BLaER1 treated with 17β-estradiol and CSF1 and Interleukin-3, amounts not matched to agents 10 nM and 100 nM (cell line): ENCODE measurements around the gene GPX4.

ENCODE experiments used
- H3K27ac ChIP-seq, 11 experiments: shearing (Covaris generic); formaldehyde crosslinking; 2 replicates each; pipeline ENCODE4 v1.8.1; 2022
- H3K27me3 ChIP-seq, 11 experiments: shearing (Covaris generic); formaldehyde crosslinking; 2 replicates each; pipeline ENCODE4 v1.8.1; 2022
- H3K36me3 ChIP-seq, 11 experiments: shearing (Covaris generic); formaldehyde crosslinking; 2 replicates each; pipeline ENCODE4 v1.8.1; 2022
- H3K4me1 ChIP-seq, 10 experiments: shearing (Covaris generic); formaldehyde crosslinking; 2 replicates each; pipeline ENCODE4 v1.8.1; 2022
- H3K4me2 ChIP-seq, 11 experiments: shearing (Covaris generic); formaldehyde crosslinking; 2 replicates each; pipeline ENCODE4 v1.8.1; 2022
- H3K4me3 ChIP-seq, 10 experiments: shearing (Covaris generic); formaldehyde crosslinking; 2 replicates each; pipeline ENCODE4 v1.8.1; 2022
- H3K9ac ChIP-seq, 11 experiments: shearing (Covaris generic); formaldehyde crosslinking; 2 replicates each; pipeline ENCODE4 v1.8.1; 2022
- H3K9me3 ChIP-seq, 11 experiments: shearing (Covaris generic); formaldehyde crosslinking; replicated peaks in 1 of 11; 2 replicates each; pipeline ENCODE4 v1.8.1; 2022
- H4K20me1 ChIP-seq, 11 experiments: shearing (Covaris generic); formaldehyde crosslinking; 2 replicates each; pipeline ENCODE4 v1.8.1; 2022
- Cebpa-rat ChIP-seq, 11 experiments: shearing (Covaris generic); IDR thresholded peaks; 2 replicates each; pipeline ENCODE4 v1.8.1; 2022

GPX4 gene, protein sequence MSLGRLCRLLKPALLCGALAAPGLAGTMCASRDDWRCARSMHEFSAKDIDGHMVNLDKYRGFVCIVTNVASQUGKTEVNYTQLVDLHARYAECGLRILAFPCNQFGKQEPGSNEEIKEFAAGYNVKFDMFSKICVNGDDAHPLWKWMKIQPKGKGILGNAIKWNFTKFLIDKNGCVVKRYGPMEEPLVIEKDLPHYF

DNA sequence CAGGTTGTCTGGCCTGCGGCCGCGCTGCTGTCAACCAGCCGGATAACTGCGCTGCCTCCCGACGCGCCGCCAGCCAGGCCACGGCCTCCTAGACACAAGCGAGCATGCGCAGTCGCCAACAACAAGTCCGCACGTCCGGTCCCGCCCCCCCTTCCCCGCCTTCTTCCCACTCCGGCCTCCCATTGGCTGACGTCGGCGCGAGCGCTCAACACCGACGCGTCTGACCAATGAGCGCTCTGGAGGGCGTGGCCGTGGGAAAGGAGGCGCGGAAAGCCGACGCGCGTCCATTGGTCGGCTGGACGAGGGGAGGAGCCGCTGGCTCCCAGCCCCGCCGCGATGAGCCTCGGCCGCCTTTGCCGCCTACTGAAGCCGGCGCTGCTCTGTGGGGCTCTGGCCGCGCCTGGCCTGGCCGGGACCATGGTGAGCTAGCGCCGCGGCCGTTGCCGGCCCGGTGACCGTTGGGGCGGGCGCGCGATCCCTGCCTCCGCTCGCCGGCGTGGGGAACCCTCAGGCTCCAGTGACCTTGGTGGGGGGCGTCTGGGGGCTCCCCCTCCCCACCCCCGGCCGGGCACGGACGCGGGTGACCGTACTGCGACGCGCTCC is at the start of gene GPX4:
Gene GPX4 (plus strand): TSS at position 287 of the 603 bp plus-strand sequence. CDS start 50 bp downstream, at position 337.
- peak within 1 kb of the TSS; percentile 88 to 98 (median 92) for H3K4me2 ChIP-seq
- peaks cover 68 to 78% (median 72%) of the 10 kb centered on the region in 10 experiments for H3K4me1 ChIP-seq
- H3K9ac ChIP-seq = peak within 1 kb of the TSS; percentile 95 to 100 (median 99)
- no peak for TF ChIP-seq Cebpa-rat (IDR thresholded peaks at IDR 0.05)
- H4K20me1 ChIP-seq = peaks cover 39 to 49% (median 41%) of the 10 kb centered on the region in 11 experiments
- H3K27me3 ChIP-seq = no peaks in the 10 kb centered on the region
- H3K36me3 ChIP-seq = peaks cover 24 to 39% (median 28%) of the 10 kb centered on the region in 11 experiments
- peak within 1 kb of the TSS; percentile 89 to 100 (median 99) for H3K27ac ChIP-seq
- H3K4me3 ChIP-seq = peak within 1 kb of the TSS; percentile 76 to 97 (median 92)
- H3K9me3 ChIP-seq = peaks cover 0 to 22% (median 9%) of the 10 kb centered on the region in 11 experiments; a peak in 14 of 22 replicates

DNA sequence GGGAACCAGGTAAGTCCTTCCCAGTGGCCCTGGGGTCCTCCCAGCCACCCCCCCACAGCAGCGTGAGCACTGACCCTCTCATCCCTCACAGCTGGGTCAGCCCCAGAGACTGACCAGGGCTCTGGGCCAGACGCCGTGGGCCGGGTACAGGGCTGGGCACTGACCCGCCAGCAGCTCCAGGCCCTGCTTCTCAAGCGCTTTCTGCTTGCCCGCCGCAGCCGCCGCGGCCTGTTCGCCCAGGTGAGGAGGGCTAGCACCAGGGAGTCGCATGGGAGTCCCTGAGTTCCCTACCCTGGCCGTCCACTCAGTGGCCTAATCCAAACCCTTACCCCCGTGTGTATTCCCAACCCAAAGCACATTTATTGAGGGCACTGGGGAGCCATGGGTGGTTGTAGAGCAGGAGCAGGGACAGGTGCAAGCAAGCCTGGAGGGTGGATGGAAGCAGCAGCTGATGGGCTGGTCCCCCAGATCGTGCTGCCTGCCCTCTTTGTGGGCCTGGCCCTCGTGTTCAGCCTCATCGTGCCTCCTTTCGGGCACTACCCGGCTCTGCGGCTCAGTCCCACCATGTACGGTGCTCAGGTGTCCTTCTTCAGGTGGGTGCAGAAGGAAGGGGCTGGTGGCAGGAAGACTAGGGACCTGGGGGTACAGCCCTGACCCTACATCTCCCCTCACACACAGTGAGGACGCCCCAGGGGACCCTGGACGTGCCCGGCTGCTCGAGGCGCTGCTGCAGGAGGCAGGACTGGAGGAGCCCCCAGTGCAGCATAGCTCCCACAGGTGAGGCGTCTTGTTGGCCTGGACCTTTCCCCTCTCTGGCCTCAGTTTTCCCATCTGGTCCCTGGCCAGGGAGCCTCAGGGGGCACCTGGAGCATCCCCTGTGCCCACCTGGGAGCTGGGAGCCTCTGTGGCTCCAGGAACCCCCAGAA is 49.4 kb upstream of the GPX4 start:
- no peaks in the 10 kb centered on the region for H3K9me3 ChIP-seq
- TF ChIP-seq Cebpa-rat (IDR thresholded peaks at IDR 0.05) = no peak
- H3K4me1 ChIP-seq = peaks cover 14 to 35% (median 23%) of the 10 kb centered on the region in 10 experiments
- H3K9ac ChIP-seq = no peak overlapping the region
- no peaks in the 10 kb centered on the region for H3K27me3 ChIP-seq
- H3K4me2 ChIP-seq = no peak overlapping the region
- no peak overlapping the region for H3K4me3 ChIP-seq
- H4K20me1 ChIP-seq = peaks cover 0 to 15% (median 0%) of the 10 kb centered on the region in 11 experiments; a peak in 4 of 22 replicates
- H3K36me3 ChIP-seq = peaks cover 0 to 56% (median 0%) of the 10 kb centered on the region in 11 experiments; a peak in 5 of 22 replicates
- no peak overlapping the region for H3K27ac ChIP-seq

DNA sequence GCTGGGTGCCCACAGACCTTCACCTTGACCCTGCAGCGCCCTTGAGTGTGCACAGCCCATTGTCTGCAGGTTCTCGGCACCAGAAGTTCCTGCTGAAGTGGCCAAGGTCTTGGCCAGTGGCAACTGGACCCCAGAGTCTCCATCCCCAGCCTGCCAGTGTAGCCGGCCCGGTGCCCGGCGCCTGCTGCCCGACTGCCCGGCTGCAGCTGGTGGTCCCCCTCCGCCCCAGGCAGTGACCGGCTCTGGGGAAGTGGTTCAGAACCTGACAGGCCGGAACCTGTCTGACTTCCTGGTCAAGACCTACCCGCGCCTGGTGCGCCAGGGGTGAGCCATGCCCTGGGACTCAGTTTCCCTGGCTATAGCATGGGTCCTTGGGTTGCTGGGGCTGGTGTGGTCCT is 48.8 kb upstream of the GPX4 start:
- peaks cover 0 to 15% (median 0%) of the 10 kb centered on the region in 11 experiments; a peak in 4 of 22 replicates for H4K20me1 ChIP-seq
- no peaks in the 10 kb centered on the region for H3K9me3 ChIP-seq
- H3K27me3 ChIP-seq = no peaks in the 10 kb centered on the region
- H3K4me2 ChIP-seq = no peak overlapping the region
- peaks cover 14 to 34% (median 23%) of the 10 kb centered on the region in 10 experiments for H3K4me1 ChIP-seq
- no peak for TF ChIP-seq Cebpa-rat (IDR thresholded peaks at IDR 0.05)
- H3K36me3 ChIP-seq = peaks cover 0 to 56% (median 0%) of the 10 kb centered on the region in 11 experiments; a peak in 5 of 22 replicates
- no peak overlapping the region for H3K27ac ChIP-seq
- no peak overlapping the region for H3K4me3 ChIP-seq
- H3K9ac ChIP-seq = no peak overlapping the region

DNA sequence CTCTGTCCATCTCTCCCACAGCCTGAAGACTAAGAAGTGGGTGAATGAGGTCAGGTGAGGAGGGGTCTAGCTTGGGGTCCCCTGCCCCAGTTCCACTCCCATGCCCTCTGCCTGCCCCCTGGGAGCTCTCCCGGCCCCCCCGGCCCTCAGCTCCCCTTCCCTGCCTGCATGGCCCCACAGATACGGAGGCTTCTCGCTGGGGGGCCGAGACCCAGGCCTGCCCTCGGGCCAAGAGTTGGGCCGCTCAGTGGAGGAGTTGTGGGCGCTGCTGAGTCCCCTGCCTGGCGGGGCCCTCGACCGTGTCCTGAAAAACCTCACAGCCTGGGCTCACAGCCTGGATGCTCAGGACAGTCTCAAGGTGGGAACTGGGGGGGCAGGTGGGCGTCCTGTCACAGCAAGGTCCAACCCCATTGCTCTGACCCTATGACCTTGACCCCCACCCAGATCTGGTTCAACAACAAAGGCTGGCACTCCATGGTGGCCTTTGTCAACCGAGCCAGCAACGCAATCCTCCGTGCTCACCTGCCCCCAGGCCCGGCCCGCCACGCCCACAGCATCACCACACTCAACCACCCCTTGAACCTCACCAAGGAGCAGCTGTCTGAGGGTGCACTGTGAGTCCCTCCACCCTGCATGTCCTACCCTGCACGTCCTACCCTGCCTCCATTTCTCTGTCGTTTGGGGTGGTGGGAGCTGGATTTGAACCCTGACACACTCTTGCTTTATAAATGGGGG is 47.7 kb upstream of the GPX4 start:
- Histone ChIP-seq H3K9ac (no peak overlapping the region), H3K4me1 (peaks cover 14 to 34% (median 23%) of the 10 kb centered on the region in 10 experiments), H3K9me3 (no peaks in the 10 kb centered on the region), H3K4me3 (no peak overlapping the region), H3K4me2 (no peak overlapping the region), H4K20me1 (peaks cover 0 to 15% (median 0%) of the 10 kb centered on the region in 11 experiments; a peak in 4 of 22 replicates), H3K27me3 (no peaks in the 10 kb centered on the region), H3K36me3 (peaks cover 0 to 52% (median 0%) of the 10 kb centered on the region in 11 experiments; a peak in 5 of 22 replicates), H3K27ac (no peak overlapping the region)
- no peak for TF ChIP-seq Cebpa-rat (IDR thresholded peaks at IDR 0.05)

DNA sequence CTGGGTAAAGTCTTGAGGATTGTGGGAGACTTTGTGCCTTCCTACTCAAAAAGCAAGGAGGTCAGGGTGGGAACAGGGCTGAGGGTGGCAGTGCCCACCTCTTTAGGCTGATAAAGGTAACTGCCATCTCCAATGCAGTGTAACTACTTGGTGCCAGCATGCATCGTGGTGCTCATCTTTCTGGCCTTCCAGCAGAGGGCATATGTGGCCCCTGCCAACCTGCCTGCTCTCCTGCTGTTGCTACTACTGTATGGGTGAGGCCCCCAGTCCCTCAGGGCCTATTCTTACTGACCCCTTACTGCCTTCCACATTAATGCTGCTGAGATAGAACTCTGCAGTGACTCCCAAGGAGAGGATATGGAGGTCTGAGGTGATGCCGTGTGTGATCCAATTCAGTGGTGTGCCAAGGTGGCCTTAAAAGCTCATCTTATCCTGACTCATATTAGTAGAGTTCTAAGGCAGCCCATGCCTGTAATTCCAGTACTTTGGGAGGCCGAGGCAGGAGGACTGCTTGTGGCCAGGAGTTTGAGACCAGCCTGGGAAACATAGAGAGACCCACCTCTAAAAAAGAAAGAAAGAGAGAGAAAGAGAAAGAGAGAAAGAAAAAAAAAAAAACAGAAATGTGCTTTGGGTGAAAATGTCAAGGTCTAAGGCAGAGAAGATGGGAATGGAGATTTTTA is 46.5 kb upstream of the GPX4 start:
- H4K20me1 ChIP-seq = peaks cover 0 to 15% (median 0%) of the 10 kb centered on the region in 11 experiments; a peak in 4 of 22 replicates
- H3K4me1 ChIP-seq = peaks cover 14 to 39% (median 23%) of the 10 kb centered on the region in 10 experiments
- no peaks in the 10 kb centered on the region for H3K27me3 ChIP-seq
- no peak overlapping the region for H3K4me3 ChIP-seq
- H3K27ac ChIP-seq = peak overlapping the region in 2 of 11 experiments; percentile 0 to 13; a peak in 2 of 22 replicates
- no peaks in the 10 kb centered on the region for H3K9me3 ChIP-seq
- peak overlapping the region in 2 of 11 experiments; percentile 21 to 30; a peak in 2 of 22 replicates for H3K9ac ChIP-seq
- TF ChIP-seq Cebpa-rat (IDR thresholded peaks at IDR 0.05) = no peak
- peaks cover 0 to 45% (median 0%) of the 10 kb centered on the region in 11 experiments; a peak in 5 of 22 replicates for H3K36me3 ChIP-seq
- peak overlapping the region; percentile 0 to 73 (median 62); a peak in 18 of 22 replicates for H3K4me2 ChIP-seq

DNA sequence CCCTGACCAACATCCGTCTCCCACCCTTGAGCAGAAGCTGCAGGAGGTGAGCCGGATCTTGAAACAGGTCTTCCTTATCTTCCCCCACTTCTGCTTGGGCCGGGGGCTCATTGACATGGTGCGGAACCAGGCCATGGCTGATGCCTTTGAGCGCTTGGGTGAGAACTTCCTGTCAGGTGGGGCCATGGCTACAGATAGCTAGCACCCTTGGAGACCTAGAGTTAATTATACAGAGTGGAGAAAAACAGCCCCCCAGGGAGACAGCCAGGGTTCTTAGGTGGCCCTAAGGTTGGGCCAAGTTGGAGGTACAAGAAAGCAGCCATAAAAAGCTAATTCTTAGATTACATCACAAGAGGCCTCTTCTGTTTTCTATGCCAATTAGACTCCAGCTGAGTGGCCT is 45.7 kb upstream of the GPX4 start:
- H3K27ac ChIP-seq = peak overlapping the region in 3 of 11 experiments; percentile 0 to 32 (median 13); a peak in 2 of 22 replicates
- peak overlapping the region in 1 of 11 experiments; percentile 30; a peak in 2 of 22 replicates for H3K9ac ChIP-seq
- TF ChIP-seq Cebpa-rat (IDR thresholded peaks at IDR 0.05) = no peak

DNA sequence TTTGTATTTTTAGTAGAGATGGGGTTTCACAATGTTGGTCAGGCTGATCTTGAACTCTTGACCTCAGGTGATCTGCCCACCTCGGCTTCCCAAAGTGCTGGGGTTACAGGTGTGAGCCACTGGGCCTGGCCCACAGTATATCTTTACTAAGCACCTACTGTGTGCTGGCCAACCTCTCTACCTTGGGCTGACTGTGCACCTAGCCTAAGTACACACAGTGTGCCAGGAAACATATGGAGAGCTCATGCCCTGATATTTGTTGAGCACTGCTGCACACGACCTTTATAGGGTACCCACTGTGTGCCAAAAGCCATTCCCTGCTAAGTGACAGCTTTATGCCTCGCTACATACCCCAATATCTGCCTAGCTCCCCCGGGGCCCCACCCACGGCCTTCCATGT is 43.1 kb upstream of the GPX4 start:
- Histone ChIP-seq H3K27me3 (0 out of 22 replicates have a peak, but pooled peaks cover 0 to 4% (median 0%) of the 10 kb centered on the region in 11 experiments), H3K27ac (no peak overlapping the region), H3K9ac (no peak overlapping the region), H3K36me3 (peaks cover 0 to 24% (median 0%) of the 10 kb centered on the region in 11 experiments; a peak in 3 of 22 replicates), H3K4me1 (peaks cover 34 to 57% (median 44%) of the 10 kb centered on the region in 10 experiments), H3K4me2 (no peak overlapping the region), H4K20me1 (peaks cover 0 to 11% (median 0%) of the 10 kb centered on the region in 11 experiments; a peak in 3 of 22 replicates), H3K4me3 (no peak overlapping the region), H3K9me3 (0 out of 22 replicates have a peak, but pooled peaks cover 0 to 5% (median 0%) of the 10 kb centered on the region in 11 experiments)
- no peak for TF ChIP-seq Cebpa-rat (IDR thresholded peaks at IDR 0.05)

More for the DNA sequence above, 45.7 kb upstream of the GPX4 start:
- Histone ChIP-seq H3K27me3 (no peaks in the 10 kb centered on the region), H3K4me2 (peak overlapping the region; percentile 0 to 73 (median 62); a peak in 19 of 22 replicates), H3K4me1 (peaks cover 14 to 34% (median 23%) of the 10 kb centered on the region in 10 experiments), H3K9me3 (0 out of 22 replicates have a peak, but pooled peaks cover 0 to 2% (median 0%) of the 10 kb centered on the region in 11 experiments), H3K4me3 (no peak overlapping the region), H4K20me1 (peaks cover 0 to 13% (median 0%) of the 10 kb centered on the region in 11 experiments; a peak in 4 of 22 replicates), H3K36me3 (peaks cover 0 to 45% (median 0%) of the 10 kb centered on the region in 11 experiments; a peak in 5 of 22 replicates)
